Ectodermal cell (in vitro differentiated cells): ENCODE data around the gene CALM3.
A peak's percentile ranks its signal among the peaks of the same experiment; 100 is the strongest.

ENCODE experiments used
- H3K27ac ChIP-seq: 2 replicates; pipeline ENCODE4 v1.7.0; 2013; ENCODE audit warnings: mild to moderate bottlenecking, low read depth, low read length; ENCODE audit not compliant: insufficient read depth, poor library complexity, severe bottlenecking
- H3K27me3 ChIP-seq: 2 replicates; pipeline ENCODE4 v1.7.0; 2013; ENCODE audit warnings: mild to moderate bottlenecking, low read length; ENCODE audit not compliant: insufficient read depth, control insufficient read depth, poor library complexity, severe bottlenecking
- H3K36me3 ChIP-seq: one replicate; pipeline ENCODE4 v1.7.0; 2013; ENCODE audit warnings: low read length; ENCODE audit not compliant: control insufficient read depth, insufficient read depth
- H3K4me1 ChIP-seq: one replicate; pipeline ENCODE4 v1.7.0; 2013; ENCODE audit warnings: low read length; ENCODE audit not compliant: control insufficient read depth, insufficient read depth
- H3K4me3 ChIP-seq: 2 replicates; pipeline ENCODE4 v1.7.0; 2013; ENCODE audit warnings: low read depth, low read length, control low read depth; ENCODE audit not compliant: insufficient read depth
- H3K9me3 ChIP-seq: 2 replicates; pipeline ENCODE4 v1.7.0; 2013; ENCODE audit warnings: mild to moderate bottlenecking, low read length, moderate library complexity; ENCODE audit not compliant: control insufficient read depth
- WGBS, 2 experiments: methylation state at CpG; one replicate each; pipeline ENCODE4 v1.1.7; 2013; ENCODE audit warnings: missing lambda C conversion rate in 2 of 2; 5-methylcytosine and 5-hydroxymethylcytosine counted together

Gene CALM3

DNA sequence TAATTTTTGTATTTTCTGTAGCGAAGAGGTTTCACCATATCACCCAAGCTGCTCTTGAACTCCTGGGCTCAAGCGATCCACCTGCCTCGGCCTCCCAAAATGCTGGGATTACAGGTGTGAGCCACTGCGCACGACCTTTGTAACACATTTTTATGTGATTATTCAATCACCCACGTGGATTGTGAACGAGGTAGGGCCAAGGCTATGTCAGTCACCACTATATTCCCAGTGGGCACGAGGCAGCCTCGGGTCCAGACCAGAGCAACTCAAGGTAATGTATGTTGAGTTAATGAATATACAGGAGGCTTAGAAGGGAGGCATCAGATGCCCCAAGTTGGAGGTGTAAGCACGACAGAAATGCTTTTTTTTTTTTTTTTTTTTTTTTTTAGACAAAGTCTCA lies 14.8 kb downstream of the CALM3 start:
- Histone ChIP-seq H3K4me1 (peaks cover 5% of the 10 kb centered on the region), H3K4me3 (no peak overlapping the region), H3K36me3 (peaks cover under 1% of the 10 kb centered on the region), H3K9me3 (no peaks in the 10 kb centered on the region), H3K27me3 (no peaks in the 10 kb centered on the region), H3K27ac (no peak overlapping the region)
- whole genome bisulfite sequencing, 2 experiments: 90 to 93% methylated on average over 9 to 10 of the region's 10 CpGs

DNA sequence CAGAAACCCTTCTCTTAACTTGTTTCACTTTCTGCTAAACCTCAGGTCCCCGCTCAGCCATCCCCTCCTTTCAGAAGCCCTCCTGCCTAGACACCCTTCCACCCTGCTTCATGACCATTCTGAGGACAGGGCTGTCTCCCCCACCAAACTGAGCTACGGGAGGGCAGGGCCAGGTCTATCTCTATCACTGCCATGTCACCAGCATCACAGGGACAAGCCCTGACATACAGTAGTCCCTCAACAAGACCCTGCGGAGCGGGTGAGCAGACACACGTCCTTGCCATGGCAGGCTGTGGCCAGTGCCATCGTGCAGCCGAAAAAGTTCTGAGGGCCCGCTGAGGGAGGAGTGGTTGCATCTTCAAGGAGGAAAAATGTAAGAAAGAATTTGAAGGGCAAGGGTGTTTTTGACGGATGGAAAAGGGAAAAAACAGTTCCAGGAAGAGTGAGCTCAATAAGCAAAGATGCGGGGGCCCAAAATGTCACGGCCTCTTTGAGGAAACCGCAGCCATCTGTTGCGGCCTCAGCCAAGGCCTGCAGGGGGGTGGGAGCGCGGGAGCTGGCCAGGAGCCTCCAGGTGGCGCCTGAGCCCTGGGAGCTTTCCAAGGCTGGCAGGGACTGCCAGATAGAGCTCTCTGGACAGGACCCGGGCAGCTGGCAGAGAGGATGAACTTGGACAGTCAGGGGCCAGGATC lies 15.6 kb downstream of the CALM3 start:
- Histone ChIP-seq H3K27me3 (no peaks in the 10 kb centered on the region), H3K27ac (no peak overlapping the region), H3K9me3 (no peaks in the 10 kb centered on the region), H3K36me3 (no peaks in the 10 kb centered on the region), H3K4me1 (peaks cover 13% of the 10 kb centered on the region), H3K4me3 (no peak overlapping the region)
- WGBS, 2 experiments: 53 to 55% methylated on average over 17 of the region's 17 CpGs

DNA sequence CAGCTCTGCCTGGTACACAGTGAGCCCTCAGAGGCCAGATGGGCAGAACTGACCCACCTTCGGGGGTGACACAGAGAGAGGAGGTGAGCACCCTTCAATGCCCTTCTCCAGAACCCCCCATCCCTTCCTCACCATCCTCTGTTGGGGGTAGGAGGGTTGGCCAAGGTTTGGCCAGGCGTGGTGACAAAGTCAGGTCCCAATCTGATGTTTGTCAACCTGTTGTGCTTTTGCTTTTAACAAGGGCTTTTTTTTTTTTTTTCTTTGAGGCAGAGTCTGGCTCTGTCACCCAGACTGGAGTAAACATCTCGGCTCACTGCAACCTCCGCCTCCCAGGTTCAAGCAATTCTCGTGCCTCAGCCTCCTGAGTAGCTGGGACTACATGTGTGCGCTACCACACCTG lies 16.5 kb downstream of the CALM3 start:
- no peaks in the 10 kb centered on the region for H3K36me3 ChIP-seq
- H3K27me3 ChIP-seq: no peaks in the 10 kb centered on the region
- WGBS, 2 experiments: 88% methylated on average over 6 of the region's 6 CpGs
- no peak overlapping the region for H3K27ac ChIP-seq
- no peaks in the 10 kb centered on the region for H3K9me3 ChIP-seq
- peaks cover 13% of the 10 kb centered on the region for H3K4me1 ChIP-seq
- H3K4me3 ChIP-seq: no peak overlapping the region

DNA sequence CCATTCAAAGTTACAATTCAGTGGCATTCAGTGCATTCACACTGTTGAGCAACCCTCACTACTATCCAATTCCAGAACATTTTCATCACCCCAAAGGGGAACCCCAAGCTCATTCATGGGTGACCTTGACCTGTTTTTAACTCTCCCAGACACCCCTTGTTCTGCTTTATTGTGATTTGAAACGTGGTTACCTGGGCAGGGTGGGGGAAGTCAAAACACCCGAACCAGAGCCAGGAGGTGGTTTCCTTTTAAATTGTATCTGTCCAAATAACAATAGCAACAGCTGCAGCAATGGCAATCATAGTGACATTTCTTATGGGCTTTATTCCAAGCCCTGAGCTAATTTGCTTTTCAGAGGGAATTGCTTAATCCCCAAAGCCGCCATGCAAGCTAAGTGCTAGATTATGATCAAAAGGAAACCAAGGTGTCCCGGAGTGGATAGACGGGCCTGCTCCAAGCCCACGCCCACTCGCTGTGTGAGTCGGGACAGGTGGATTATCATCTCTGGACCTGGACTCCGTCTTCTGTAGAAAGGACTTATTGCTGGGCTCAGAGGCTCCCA lies 17.6 kb downstream of the CALM3 start:
- H3K27ac ChIP-seq: no peak overlapping the region
- H3K4me3 ChIP-seq: no peak overlapping the region
- no peaks in the 10 kb centered on the region for H3K36me3 ChIP-seq
- 88 to 92% methylated on average over 9 of the region's 9 CpGs for WGBS, 2 experiments
- H3K4me1 ChIP-seq: peaks cover 13% of the 10 kb centered on the region
- H3K9me3 ChIP-seq: no peaks in the 10 kb centered on the region
- no peaks in the 10 kb centered on the region for H3K27me3 ChIP-seq

DNA sequence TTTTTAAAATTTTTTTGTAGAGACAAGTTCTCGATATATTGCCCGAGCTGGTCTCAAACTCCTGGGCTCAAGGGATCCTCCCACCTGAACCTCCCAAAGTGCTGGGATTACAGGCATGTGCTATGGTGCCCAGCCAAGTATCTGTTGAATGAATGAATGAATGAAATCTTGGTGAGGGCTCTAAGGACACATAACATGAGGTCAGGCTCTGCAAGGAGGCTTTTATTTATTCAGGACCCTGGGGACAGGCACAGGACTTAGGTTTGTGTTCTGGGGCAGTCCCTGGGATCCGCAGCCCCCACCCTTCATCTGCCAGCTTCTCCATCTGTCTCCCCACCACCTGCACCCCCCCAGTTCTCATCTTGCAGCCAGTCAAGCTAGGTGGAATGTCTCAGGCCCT lies 19.1 kb downstream of the CALM3 start:
- 94 to 97% methylated on average over 3 of the region's 3 CpGs for WGBS, 2 experiments
- H3K27ac ChIP-seq: no peak overlapping the region
- H3K36me3 ChIP-seq: no peaks in the 10 kb centered on the region
- H3K4me1 ChIP-seq: peaks cover 17% of the 10 kb centered on the region
- H3K27me3 ChIP-seq: no peaks in the 10 kb centered on the region
- H3K4me3 ChIP-seq: no peak overlapping the region
- no peaks in the 10 kb centered on the region for H3K9me3 ChIP-seq

DNA sequence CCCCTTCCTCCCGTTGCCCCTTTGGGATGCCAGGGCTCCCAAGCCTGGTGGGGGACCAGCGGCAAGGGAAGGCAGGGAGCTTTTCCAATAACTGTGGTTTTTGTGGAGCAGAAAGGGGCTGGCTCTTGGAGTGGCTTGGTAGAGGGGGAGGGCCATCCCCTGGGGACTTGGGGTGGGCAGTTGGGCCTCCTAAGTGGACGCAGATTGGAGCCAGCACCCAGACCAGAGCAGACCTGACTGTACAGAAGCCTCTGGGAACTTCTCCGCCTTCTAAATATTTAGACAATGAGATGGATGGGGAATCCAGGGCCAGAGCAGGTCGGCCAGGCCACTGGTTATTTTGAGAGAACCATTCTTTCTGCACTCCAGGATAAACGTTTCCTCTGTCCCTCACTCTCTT lies 19.6 kb downstream of the CALM3 start:
- Histone ChIP-seq H3K27me3 (no peaks in the 10 kb centered on the region), H3K4me1 (peaks cover 18% of the 10 kb centered on the region), H3K27ac (no peak overlapping the region), H3K4me3 (no peak overlapping the region), H3K36me3 (no peaks in the 10 kb centered on the region), H3K9me3 (no peaks in the 10 kb centered on the region)
- 79 to 82% methylated on average over 6 of the region's 6 CpGs for WGBS, 2 experiments

DNA sequence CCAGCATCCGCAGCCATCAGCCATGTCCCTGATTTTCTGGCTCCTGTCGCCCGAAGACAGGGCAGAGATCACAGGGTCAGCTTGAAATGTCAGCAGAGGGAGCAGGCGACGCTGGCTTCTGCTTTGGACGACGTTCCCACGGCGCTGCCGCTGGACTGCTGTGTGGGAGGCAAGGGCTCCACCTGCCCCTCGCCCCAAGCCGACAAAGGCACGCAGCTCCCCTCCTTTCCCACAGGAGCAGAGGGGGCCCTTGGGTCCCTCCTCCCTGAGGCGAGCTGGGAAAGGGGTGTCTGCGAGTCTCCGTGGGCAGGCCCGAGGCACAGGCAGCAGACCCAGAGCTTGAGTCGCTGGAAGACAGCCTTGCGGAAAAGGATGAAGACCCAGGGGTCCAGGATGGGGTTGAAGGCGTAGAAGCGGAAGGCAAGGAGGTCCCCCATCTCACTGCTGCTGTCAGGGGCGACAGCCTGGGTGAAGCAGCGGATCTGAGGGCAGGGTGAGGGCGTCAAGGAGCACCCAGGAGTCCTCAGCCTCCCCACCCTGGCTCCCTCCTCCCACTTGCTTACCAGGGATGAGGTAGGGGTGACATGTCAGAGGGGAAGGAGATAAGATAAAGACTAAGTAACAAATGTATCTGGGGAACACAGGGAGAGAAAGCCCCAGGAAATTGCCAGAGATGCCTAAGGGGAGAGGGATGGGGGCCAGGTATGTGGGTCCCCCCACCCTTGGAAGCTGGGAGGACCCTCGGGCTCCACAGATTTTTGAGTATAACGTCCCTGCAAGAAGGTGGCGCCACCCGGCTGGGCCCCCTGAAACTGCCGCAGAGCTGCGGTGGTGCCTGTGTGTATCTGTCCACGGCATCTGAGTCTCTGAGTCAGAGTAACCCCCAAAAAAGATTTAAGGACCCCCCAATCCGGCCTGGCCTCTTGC lies 20.3 kb downstream of the CALM3 start:
- Histone ChIP-seq H3K27me3 (no peaks in the 10 kb centered on the region), H3K4me3 (no peak overlapping the region), H3K36me3 (no peaks in the 10 kb centered on the region), H3K9me3 (no peaks in the 10 kb centered on the region), H3K27ac (peak overlapping the region; percentile 16), H3K4me1 (peaks cover 18% of the 10 kb centered on the region)
- WGBS, 2 experiments: 78% methylated on average over 32 of the region's 32 CpGs

DNA sequence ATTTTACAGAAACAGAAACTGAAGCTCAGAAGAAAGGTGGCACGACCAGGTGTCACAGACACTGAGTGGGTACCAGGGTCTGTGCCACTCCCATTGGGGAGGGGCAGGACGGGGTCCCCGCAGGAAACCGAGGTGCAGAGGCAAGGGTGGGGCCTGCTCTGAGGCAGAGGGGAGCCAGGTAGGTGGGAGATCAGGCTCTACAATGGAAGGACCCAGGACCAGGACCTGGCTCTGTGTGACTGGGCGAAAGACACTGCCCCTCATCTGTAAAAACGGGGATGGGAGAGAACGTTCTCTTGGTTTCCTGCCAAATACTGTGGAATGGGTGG lies 21.0 kb downstream of the CALM3 start:
- H3K4me1 ChIP-seq: peaks cover 18% of the 10 kb centered on the region
- H3K27ac ChIP-seq: no peak overlapping the region
- H3K9me3 ChIP-seq: no peaks in the 10 kb centered on the region
- WGBS, 2 experiments: 90 to 93% methylated on average over 7 of the region's 7 CpGs
- H3K4me3 ChIP-seq: no peak overlapping the region
- H3K27me3 ChIP-seq: no peaks in the 10 kb centered on the region
- H3K36me3 ChIP-seq: no peaks in the 10 kb centered on the region

DNA sequence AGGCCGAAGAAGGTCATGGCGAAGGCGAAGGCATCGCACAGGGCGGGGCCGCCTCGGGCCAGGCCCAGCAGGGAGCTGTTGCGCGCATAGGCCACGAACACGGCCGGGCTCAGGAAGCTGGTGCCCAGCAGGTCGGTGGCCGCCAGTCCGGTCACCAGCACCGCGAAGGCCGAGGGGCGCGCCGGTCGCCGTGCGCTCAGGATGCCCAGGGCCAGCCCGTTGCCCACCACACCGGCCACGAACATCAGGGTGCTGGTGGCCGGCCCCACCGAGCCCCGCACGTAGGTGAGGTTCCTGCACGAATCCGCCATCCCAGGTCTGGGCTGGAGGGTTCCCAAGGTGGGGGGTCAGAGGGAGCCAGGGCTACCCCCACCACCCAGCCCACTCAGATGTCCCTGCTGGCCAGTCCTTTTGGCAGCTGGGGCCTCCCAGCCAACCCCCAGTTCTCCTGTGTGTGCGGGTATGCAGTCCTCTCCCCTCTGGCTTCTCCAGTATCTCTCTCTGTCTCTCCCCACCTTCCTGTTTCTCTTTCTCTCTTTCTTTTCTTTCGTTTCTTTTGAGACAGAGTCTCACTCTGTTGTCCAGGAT lies 22.9 kb downstream of the CALM3 start:
- H3K4me3 ChIP-seq: no peak overlapping the region

More for the DNA sequence above, 22.9 kb downstream of the CALM3 start:
- Histone ChIP-seq H3K27me3 (no peaks in the 10 kb centered on the region), H3K36me3 (no peaks in the 10 kb centered on the region), H3K4me1 (peaks cover 18% of the 10 kb centered on the region), H3K27ac (no peak overlapping the region), H3K9me3 (no peaks in the 10 kb centered on the region)
- WGBS, 2 experiments: 94 to 97% methylated on average over 35 of the region's 35 CpGs
